ENCODE results near the gene RPL23. TPM values are rescaled to one million over a fixed set of nuclear protein-coding genes. Genes with fewer than 3 reads are reported as not detected.

RPL23 gene
- total RNA-seq, 1 experiment from 2014 or later = 1,631 TPM

DNA sequence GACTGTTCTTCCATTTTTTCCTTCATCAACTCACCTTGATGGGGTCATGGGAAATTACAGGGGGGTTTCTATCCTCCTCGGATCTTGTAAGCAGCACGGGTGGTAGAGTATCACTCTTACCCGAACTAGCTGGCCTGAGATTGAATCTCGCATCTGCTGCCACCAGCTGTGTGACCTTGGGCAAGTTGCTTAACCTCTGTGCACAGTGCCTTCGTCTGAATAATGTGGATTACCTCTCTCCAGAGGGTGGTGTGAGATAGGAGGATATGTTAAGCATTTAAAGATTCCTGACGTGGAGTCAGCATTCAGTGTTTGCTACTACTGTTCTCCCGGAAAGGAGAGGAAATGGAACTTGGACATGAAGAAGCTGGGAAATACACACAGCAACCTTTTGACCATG lies 40.8 kb upstream of the RPL23 start:
- no peak for DNase-seq (ENCODE audit: low read depth, low spot score)
- H2AFZ ChIP-seq (ENCODE audit: low read depth, low read length, poor library complexity, severe bottlenecking) = no peak overlapping the region
- ATAC-seq = no peak
- H4K20me1 ChIP-seq (ENCODE audit: insufficient read depth) = no peaks in the 10 kb centered on the region
- no peaks in the 10 kb centered on the region for H3K4me1 ChIP-seq (ENCODE audit: control insufficient read depth in 1 of 2, insufficient read depth in 2 of 2, low read length in 2 of 2)
- H3K79me2 ChIP-seq (ENCODE audit: insufficient read depth, low read length) = peaks cover 9% of the 10 kb centered on the region
- ChIA-PET CTCF (no interaction called here), RAD21 (ENCODE audit: low non-redundant PET in 1 of 2, low total read pairs in 2 of 2, uncharacterized antibody in 2 of 2, unreplicated experiment in 2 of 2) (no interaction called here), POLR2A (no interaction called here)
- no peak overlapping the region for H3K27ac ChIP-seq (ENCODE audit: low read depth, low read length)
- no peak overlapping the region for H3K9ac ChIP-seq (ENCODE audit: low read length)
- H3K27me3 ChIP-seq (ENCODE audit: insufficient read depth, low read length) = no peaks in the 10 kb centered on the region
- peaks cover 27 to 45% of the 10 kb centered on the region in 2 experiments for H3K36me3 ChIP-seq (ENCODE audit: control insufficient read depth in 1 of 2, insufficient read depth in 2 of 2, low read length in 2 of 2)
- intact Hi-C loops (cut with micrococcal nuclease) = no loop called here
- H3K4me3 ChIP-seq (replicated peaks in 1 of 2; ENCODE audit: low read depth in 1 of 2, low read length in 2 of 2) = no peak overlapping the region
- no peaks in the 10 kb centered on the region for H3K9me2 ChIP-seq (ENCODE audit: insufficient read depth)
- no peaks in the 10 kb centered on the region for H3K9me3 ChIP-seq (ENCODE audit: control insufficient read depth in 1 of 2, insufficient read depth in 1 of 2, low read depth in 1 of 2, low read length in 2 of 2)
- no peak overlapping the region for H3K4me2 ChIP-seq (ENCODE audit: low read length)
- TF ChIP-seq, protein P1, sequence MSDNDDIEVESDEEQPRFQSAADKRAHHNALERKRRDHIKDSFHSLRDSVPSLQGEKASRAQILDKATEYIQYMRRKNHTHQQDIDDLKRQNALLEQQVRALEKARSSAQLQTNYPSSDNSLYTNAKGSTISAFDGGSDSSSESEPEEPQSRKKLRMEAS (IDR thresholded peaks at IDR 0.05) = no peak
- TF ChIP-seq, protein P2, sequence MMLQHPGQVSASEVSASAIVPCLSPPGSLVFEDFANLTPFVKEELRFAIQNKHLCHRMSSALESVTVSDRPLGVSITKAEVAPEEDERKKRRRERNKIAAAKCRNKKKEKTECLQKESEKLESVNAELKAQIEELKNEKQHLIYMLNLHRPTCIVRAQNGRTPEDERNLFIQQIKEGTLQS (IDR thresholded peaks at IDR 0.05) = no peak
- TF ChIP-seq EGR1 (IDR thresholded peaks at IDR 0.05; ENCODE audit: low read depth) = no peak
- TF ChIP-seq EZH2phosphoT487 (IDR thresholded peaks at IDR 0.05; ENCODE audit: borderline replicate concordance) = no peak
- no peak for TF ChIP-seq SP1 (IDR thresholded peaks at IDR 0.05; ENCODE audit: low read depth)
- TF ChIP-seq POLR2A (IDR thresholded peaks at IDR 0.05; ENCODE audit: borderline replicate concordance, extremely low read depth, insufficient read depth, insufficient read length) = no peak
- TF ChIP-seq ZFX (IDR thresholded peaks at IDR 0.05) = no peak
- TF ChIP-seq POLR2AphosphoS5 (IDR thresholded peaks at IDR 0.05; ENCODE audit: low read depth, low read length) = no peak
- TF ChIP-seq, protein P3, sequence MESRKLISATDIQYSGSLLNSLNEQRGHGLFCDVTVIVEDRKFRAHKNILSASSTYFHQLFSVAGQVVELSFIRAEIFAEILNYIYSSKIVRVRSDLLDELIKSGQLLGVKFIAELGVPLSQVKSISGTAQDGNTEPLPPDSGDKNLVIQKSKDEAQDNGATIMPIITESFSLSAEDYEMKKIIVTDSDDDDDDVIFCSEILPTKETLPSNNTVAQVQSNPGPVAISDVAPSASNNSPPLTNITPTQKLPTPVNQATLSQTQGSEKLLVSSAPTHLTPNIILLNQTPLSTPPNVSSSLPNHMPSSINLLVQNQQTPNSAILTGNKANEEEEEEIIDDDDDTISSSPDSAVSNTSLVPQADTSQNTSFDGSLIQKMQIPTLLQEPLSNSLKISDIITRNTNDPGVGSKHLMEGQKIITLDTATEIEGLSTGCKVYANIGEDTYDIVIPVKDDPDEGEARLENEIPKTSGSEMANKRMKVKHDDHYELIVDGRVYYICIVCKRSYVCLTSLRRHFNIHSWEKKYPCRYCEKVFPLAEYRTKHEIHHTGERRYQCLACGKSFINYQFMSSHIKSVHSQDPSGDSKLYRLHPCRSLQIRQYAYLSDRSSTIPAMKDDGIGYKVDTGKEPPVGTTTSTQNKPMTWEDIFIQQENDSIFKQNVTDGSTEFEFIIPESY (IDR thresholded peaks at IDR 0.05; ENCODE audit: extremely low read depth, insufficient replicate concordance, low read length) = no peak
- no peak for TF ChIP-seq TCF7L2 (IDR thresholded peaks at IDR 0.05; ENCODE audit: borderline replicate concordance, extremely low read depth, insufficient read depth, insufficient read length)
- no peak for TF ChIP-seq CEBPB (IDR thresholded peaks at IDR 0.05; ENCODE audit: low read depth)
- TF ChIP-seq, protein P4, sequence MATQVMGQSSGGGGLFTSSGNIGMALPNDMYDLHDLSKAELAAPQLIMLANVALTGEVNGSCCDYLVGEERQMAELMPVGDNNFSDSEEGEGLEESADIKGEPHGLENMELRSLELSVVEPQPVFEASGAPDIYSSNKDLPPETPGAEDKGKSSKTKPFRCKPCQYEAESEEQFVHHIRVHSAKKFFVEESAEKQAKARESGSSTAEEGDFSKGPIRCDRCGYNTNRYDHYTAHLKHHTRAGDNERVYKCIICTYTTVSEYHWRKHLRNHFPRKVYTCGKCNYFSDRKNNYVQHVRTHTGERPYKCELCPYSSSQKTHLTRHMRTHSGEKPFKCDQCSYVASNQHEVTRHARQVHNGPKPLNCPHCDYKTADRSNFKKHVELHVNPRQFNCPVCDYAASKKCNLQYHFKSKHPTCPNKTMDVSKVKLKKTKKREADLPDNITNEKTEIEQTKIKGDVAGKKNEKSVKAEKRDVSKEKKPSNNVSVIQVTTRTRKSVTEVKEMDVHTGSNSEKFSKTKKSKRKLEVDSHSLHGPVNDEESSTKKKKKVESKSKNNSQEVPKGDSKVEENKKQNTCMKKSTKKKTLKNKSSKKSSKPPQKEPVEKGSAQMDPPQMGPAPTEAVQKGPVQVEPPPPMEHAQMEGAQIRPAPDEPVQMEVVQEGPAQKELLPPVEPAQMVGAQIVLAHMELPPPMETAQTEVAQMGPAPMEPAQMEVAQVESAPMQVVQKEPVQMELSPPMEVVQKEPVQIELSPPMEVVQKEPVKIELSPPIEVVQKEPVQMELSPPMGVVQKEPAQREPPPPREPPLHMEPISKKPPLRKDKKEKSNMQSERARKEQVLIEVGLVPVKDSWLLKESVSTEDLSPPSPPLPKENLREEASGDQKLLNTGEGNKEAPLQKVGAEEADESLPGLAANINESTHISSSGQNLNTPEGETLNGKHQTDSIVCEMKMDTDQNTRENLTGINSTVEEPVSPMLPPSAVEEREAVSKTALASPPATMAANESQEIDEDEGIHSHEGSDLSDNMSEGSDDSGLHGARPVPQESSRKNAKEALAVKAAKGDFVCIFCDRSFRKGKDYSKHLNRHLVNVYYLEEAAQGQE (IDR thresholded peaks at IDR 0.05; ENCODE audit: low read depth) = no peak
- TF ChIP-seq FOSL1 (IDR thresholded peaks at IDR 0.05; ENCODE audit: low read depth) = no peak
- no peak for TF ChIP-seq YY1 (IDR thresholded peaks at IDR 0.05; ENCODE audit: extremely low read depth, insufficient replicate concordance, low read depth, low read length)
- no peak for TF ChIP-seq RAD21 (IDR thresholded peaks at IDR 0.05; ENCODE audit: low read depth)
- no peak for TF ChIP-seq SRF (IDR thresholded peaks at IDR 0.05; ENCODE audit: low read depth)
- TF ChIP-seq JUND (IDR thresholded peaks at IDR 0.05) = no peak
- no peak for TF ChIP-seq ZNF274 (IDR thresholded peaks at IDR 0.05; ENCODE audit: low read depth, low read length)
- no TSS peak for BruUV-seq (replicated peaks)
